Measurements from ENCODE around the gene MRPS7. TPM values are rescaled to one million over a fixed set of nuclear protein-coding genes. Genes with fewer than 3 reads are reported as not detected.

Gene MRPS7
- total and polyA plus RNA-seq, 10 of the 15 experiments (the other 5 are each of a cell fraction or from before 2014, with no cell fraction given), result 88.4 to 217 (median 109) TPM

GRCh38 chr17:75313941-75314551, 52.4 kb downstream of the MRPS7 start (continued):
- TF ChIP-seq PAX8 (IDR thresholded peaks at IDR 0.05) (no peak), GATAD2B (conservative IDR thresholded peaks at IDR 0.05; ENCODE audit: low read depth) (peak; percentile 49), JUNB (IDR thresholded peaks at IDR 0.05) (peak; percentile 60; the same call in 1 of the 2 replicates), CBX5 (IDR thresholded peaks at IDR 0.05; ENCODE audit: low read depth) (no peak), SRF (IDR thresholded peaks at IDR 0.05; ENCODE audit: low read depth in 2 of 2, low read length in 2 of 2) (0 out of 4 replicates have a peak, but pooled peaks of 1 of the 2 experiments have one; percentile 6), RCOR1 (conservative IDR thresholded peaks at IDR 0.05; ENCODE audit: low read depth, low read length) (no peak), RELB (IDR thresholded peaks at IDR 0.05; ENCODE audit: low read depth) (peak; percentile 39; the same call in 1 of the 2 replicates), ZZZ3 (IDR thresholded peaks at IDR 0.05; ENCODE audit: control insufficient read depth, insufficient read length, low read depth) (no peak), ZNF687 (IDR thresholded peaks at IDR 0.05) (peak; percentile 57), IKZF2 (IDR thresholded peaks at IDR 0.05) (peak; percentile 80 to 86), BHLHE40 (IDR thresholded peaks at IDR 0.05; ENCODE audit: borderline replicate concordance in 1 of 2, low read depth in 2 of 2, low read length in 1 of 2) (peak in 1 of 2 experiments; percentile 28; a peak in 1 of 4 replicates), TCF12 (IDR thresholded peaks at IDR 0.05; ENCODE audit: low read depth, low read length) (peak; percentile 2; the same call in 1 of the 2 replicates), DPF2 (IDR thresholded peaks at IDR 0.05) (peak; percentile 73; the same call in 1 of the 2 replicates), FOS (IDR thresholded peaks at IDR 0.05; ENCODE audit: borderline replicate concordance, extremely low read depth, insufficient read length) (no peak), MEF2A (IDR thresholded peaks at IDR 0.05; ENCODE audit: insufficient read depth, low read depth, low read length) (0 out of 2 replicates have a peak, but pooled peaks have one; percentile 25), CREB1 (IDR thresholded peaks at IDR 0.05; ENCODE audit: low read depth) (peak; percentile 50; the same call in 1 of the 2 replicates), CREM (IDR thresholded peaks at IDR 0.05; ENCODE audit: low read depth) (peak; percentile 23; the same call in 1 of the 2 replicates), SPI1 (IDR thresholded peaks at IDR 0.05; ENCODE audit: borderline replicate concordance, insufficient read depth, low read depth, low read length) (peak; percentile 34; the same call in 1 of the 2 replicates), FOXM1 (IDR thresholded peaks at IDR 0.05; ENCODE audit: low read depth, low read length) (peak; percentile 67), EED (IDR thresholded peaks at IDR 0.05; ENCODE audit: low read depth) (peak; percentile 90)
